Stimulated activated naive B cell treated with anti-CD40 and anti-IgM and Interleukin-4, amounts not matched to agents 10 μg/mL and 1 μg/mL and 100 μg/mL, for 72 hours (primary cell): ENCODE measurements around the gene METTL5.
A peak's percentile ranks its signal among the peaks of the same experiment; 100 is the strongest.
"Not testable (repeated sequence)": the region's sequence is repeated elsewhere in the genome, so short reads cannot be mapped to it uniquely, and the experiment has no call there.

ENCODE experiments used
- ATAC-seq, 2 donors: fragments of 150-1000 bp; cut with Tn5 transposase; replicated peaks; 2 replicates each; pipeline ENCODE4 v1.10.0; 2021; ENCODE audit warnings: moderate library complexity in 1 of 2
- DNase-seq: peaks from one replicate; pipeline ENCODE4 v3.0.0; 2021
- H3K27ac Mint-ChIP-seq: one replicate; pipeline ENCODE4 v1.8.0; 2022; ENCODE audit warnings: mild to moderate bottlenecking, mixed read lengths
- H3K27me3 Mint-ChIP-seq, 2 donors: one replicate each; pipeline ENCODE4 v1.8.0; 2022; ENCODE audit warnings: mixed read lengths in 2 of 2
- H3K36me3 Mint-ChIP-seq, 2 donors: one replicate each; pipeline ENCODE4 v1.8.0; 2022; ENCODE audit warnings: mixed read lengths in 2 of 2, mild to moderate bottlenecking in 1 of 2
- H3K4me1 Mint-ChIP-seq, 2 donors: one replicate each; pipeline ENCODE4 v1.8.0; 2022; ENCODE audit warnings: mixed read lengths in 2 of 2, mild to moderate bottlenecking in 1 of 2
- H3K4me3 Mint-ChIP-seq, 2 donors: one replicate each; pipeline ENCODE4 v1.8.0; 2022; ENCODE audit warnings: mild to moderate bottlenecking in 2 of 2, mixed read lengths in 2 of 2, moderate library complexity in 1 of 2
- H3K9me3 Mint-ChIP-seq, 2 donors: one replicate each; pipeline ENCODE4 v1.8.0; 2022; ENCODE audit warnings: mixed read lengths in 2 of 2, mild to moderate bottlenecking in 1 of 2

The METTL5 gene

GRCh38 chr2:169820101-169820500 lies 4.6 kb downstream of the METTL5 start:
- H3K9me3 Mint-ChIP-seq, H3K4me3 Mint-ChIP-seq, H3K27me3 Mint-ChIP-seq, ATAC-seq, DNase-seq: not testable (repeated sequence)
- Mint-ChIP-seq H3K4me1 (peaks cover 19 to 30% of the 10 kb centered on the region in 2 donors), H3K36me3 (peaks cover 30 to 51% of the 10 kb centered on the region in 2 donors), H3K27ac (peak overlapping the region; percentile 25)

- no peak for DNase-seq
- H3K27ac Mint-ChIP-seq: no peak overlapping the region
- no peaks in the 10 kb centered on the region for H3K27me3 Mint-ChIP-seq
- H3K9me3 Mint-ChIP-seq: peaks cover 2 to 3% of the 10 kb centered on the region in 2 donors
- no peak for ATAC-seq
- peaks cover 36 to 55% of the 10 kb centered on the region in 2 donors for H3K36me3 Mint-ChIP-seq
- peaks cover 16 to 27% of the 10 kb centered on the region in 2 donors for H3K4me1 Mint-ChIP-seq
- no peak overlapping the region for H3K4me3 Mint-ChIP-seq
These were observed 5.6 kb downstream of the METTL5 start for GRCh38 chr2:169819106-169819505.

GRCh38 chr2:169818241-169818640 lies 6.5 kb downstream of the METTL5 start:
- H3K4me3 Mint-ChIP-seq: no peak overlapping the region
- no peak for DNase-seq
- peaks cover 2 to 3% of the 10 kb centered on the region in 2 donors for H3K9me3 Mint-ChIP-seq
- peaks cover 38 to 59% of the 10 kb centered on the region in 2 donors for H3K36me3 Mint-ChIP-seq
- H3K27me3 Mint-ChIP-seq: no peaks in the 10 kb centered on the region
- ATAC-seq: no peak
- H3K27ac Mint-ChIP-seq: no peak overlapping the region
- peaks cover 12 to 18% of the 10 kb centered on the region in 2 donors for H3K4me1 Mint-ChIP-seq

- Mint-ChIP-seq H3K4me1 (peaks cover 10 to 12% of the 10 kb centered on the region in 2 donors), H3K36me3 (peaks cover 36 to 58% of the 10 kb centered on the region in 2 donors)
- not testable (repeated sequence) for DNase-seq, H3K27ac Mint-ChIP-seq, H3K4me3 Mint-ChIP-seq, ATAC-seq, H3K27me3 Mint-ChIP-seq, H3K9me3 Mint-ChIP-seq
These were observed 7.3 kb downstream of the METTL5 start for GRCh38 chr2:169817369-169817768.

- not testable (repeated sequence) for H3K4me3 Mint-ChIP-seq, H3K9me3 Mint-ChIP-seq, ATAC-seq, H3K27ac Mint-ChIP-seq, H3K27me3 Mint-ChIP-seq, DNase-seq
- peaks cover 39 to 62% of the 10 kb centered on the region in 2 donors for H3K36me3 Mint-ChIP-seq
- peaks cover 10 to 12% of the 10 kb centered on the region in 2 donors for H3K4me1 Mint-ChIP-seq
These were observed 7.7 kb downstream of the METTL5 start for GRCh38 chr2:169816961-169817360.

- ATAC-seq (no peak), DNase-seq (no peak)
- no peak overlapping the region for H3K27ac Mint-ChIP-seq
- peaks cover 42 to 59% of the 10 kb centered on the region in 2 donors for H3K36me3 Mint-ChIP-seq
- no peaks in the 10 kb centered on the region for H3K27me3 Mint-ChIP-seq
- H3K4me1 Mint-ChIP-seq: peaks cover 10% of the 10 kb centered on the region in 2 donors
- H3K4me3 Mint-ChIP-seq: no peak overlapping the region
- H3K9me3 Mint-ChIP-seq: peaks cover 0 to 3% of the 10 kb centered on the region in 2 donors
These were observed 8.9 kb downstream of the METTL5 start for GRCh38 chr2:169815849-169816248.

GRCh38 chr2:169808221-169808620 lies 16.5 kb downstream of the METTL5 start:
- DNase-seq: no peak
- peak overlapping the region; percentile 62 for H3K27ac Mint-ChIP-seq
- H3K36me3 Mint-ChIP-seq: peaks cover 24 to 30% of the 10 kb centered on the region in 2 donors
- H3K27me3 Mint-ChIP-seq: no peaks in the 10 kb centered on the region
- H3K4me3 Mint-ChIP-seq: no peak overlapping the region
- H3K9me3 Mint-ChIP-seq: no peaks in the 10 kb centered on the region
- no peaks in the 10 kb centered on the region for H3K4me1 Mint-ChIP-seq
- ATAC-seq: no peak

- no peak for DNase-seq
- Mint-ChIP-seq H3K36me3 (peaks cover 24 to 26% of the 10 kb centered on the region in 2 donors), H3K27me3 (no peaks in the 10 kb centered on the region), H3K9me3 (no peaks in the 10 kb centered on the region), H3K27ac (no peak overlapping the region), H3K4me3 (no peak overlapping the region), H3K4me1 (peaks cover 3 to 11% of the 10 kb centered on the region in 2 donors)
- no peak for ATAC-seq
These were observed 18.1 kb downstream of the METTL5 start for GRCh38 chr2:169806586-169806985.

- peaks cover 9 to 13% of the 10 kb centered on the region in 2 donors for H3K36me3 Mint-ChIP-seq
These were observed 21.2 kb downstream of the METTL5 start for GRCh38 chr2:169803480-169803879.

GRCh38 chr2:169798718-169799592 lies 25.8 kb downstream of the METTL5 start, which contains the start of gene SSB:
TSS of gene SSB (plus strand) at chr2:169798871. CDS start at chr2:169800961, 2,090 bp downstream.
- H3K4me3 Mint-ChIP-seq: peak within 1 kb of the TSS; percentile 88 to 92
- H3K36me3 Mint-ChIP-seq: peaks cover 3 to 5% of the 10 kb centered on the region in 2 donors
- ATAC-seq (peak; percentile 96 to 97), DNase-seq (peak; percentile 91)
- H3K27me3 Mint-ChIP-seq: no peaks in the 10 kb centered on the region
- peaks cover 7 to 19% of the 10 kb centered on the region in 2 donors for H3K4me1 Mint-ChIP-seq
- peak within 1 kb of the TSS; percentile 97 for H3K27ac Mint-ChIP-seq
- H3K9me3 Mint-ChIP-seq: no peaks in the 10 kb centered on the region

More at GRCh38 chr2:169803480-169803879, 21.2 kb downstream of the METTL5 start:
- Mint-ChIP-seq H3K4me1 (peaks cover 5 to 15% of the 10 kb centered on the region in 2 donors), H3K9me3 (no peaks in the 10 kb centered on the region), H3K27ac (no peak overlapping the region), H3K27me3 (no peaks in the 10 kb centered on the region), H3K4me3 (no peak overlapping the region)
- ATAC-seq (no peak), DNase-seq (no peak)

- no peak for ATAC-seq
- Mint-ChIP-seq H3K4me3 (peak overlapping the region; percentile 88 to 92), H3K4me1 (peaks cover 7 to 19% of the 10 kb centered on the region in 2 donors), H3K27ac (peak overlapping the region; percentile 97), H3K27me3 (no peaks in the 10 kb centered on the region), H3K36me3 (peaks cover 3 to 5% of the 10 kb centered on the region in 2 donors), H3K9me3 (no peaks in the 10 kb centered on the region)
- no peak for DNase-seq
These were observed 26.3 kb downstream of the METTL5 start for GRCh38 chr2:169798397-169798717.

GRCh38 chr2:169797601-169798000 lies 27.1 kb downstream of the METTL5 start:
- no peaks in the 10 kb centered on the region for H3K27me3 Mint-ChIP-seq
- DNase-seq: no peak
- H3K4me3 Mint-ChIP-seq: peak overlapping the region; percentile 25 to 45
- no peak for ATAC-seq
- H3K4me1 Mint-ChIP-seq: peaks cover 7 to 17% of the 10 kb centered on the region in 2 donors
- peaks cover 3 to 5% of the 10 kb centered on the region in 2 donors for H3K36me3 Mint-ChIP-seq
- peak overlapping the region; percentile 69 for H3K27ac Mint-ChIP-seq
- no peaks in the 10 kb centered on the region for H3K9me3 Mint-ChIP-seq

- Mint-ChIP-seq H3K4me3 (no peak overlapping the region), H3K27me3 (no peaks in the 10 kb centered on the region), H3K36me3 (no peaks in the 10 kb centered on the region), H3K4me1 (peaks cover 4 to 8% of the 10 kb centered on the region in 2 donors), H3K9me3 (no peaks in the 10 kb centered on the region), H3K27ac (peak overlapping the region; percentile 4)
- ATAC-seq (no peak), DNase-seq (no peak)
These were observed 28.3 kb downstream of the METTL5 start for GRCh38 chr2:169796441-169796840.

GRCh38 chr2:169795181-169795580 lies 29.5 kb downstream of the METTL5 start:
- no peak overlapping the region for H3K4me3 Mint-ChIP-seq
- DNase-seq: no peak
- ATAC-seq: no peak
- no peaks in the 10 kb centered on the region for H3K9me3 Mint-ChIP-seq
- H3K27ac Mint-ChIP-seq: no peak overlapping the region
- peaks cover 4 to 8% of the 10 kb centered on the region in 2 donors for H3K4me1 Mint-ChIP-seq
- no peaks in the 10 kb centered on the region for H3K36me3 Mint-ChIP-seq
- no peaks in the 10 kb centered on the region for H3K27me3 Mint-ChIP-seq

- H3K9me3 Mint-ChIP-seq: no peaks in the 10 kb centered on the region
- H3K4me3 Mint-ChIP-seq: no peak overlapping the region
- ATAC-seq (no peak), DNase-seq (no peak)
- H3K27ac Mint-ChIP-seq: no peak overlapping the region
- peaks cover 0 to 3% of the 10 kb centered on the region in 2 donors for H3K36me3 Mint-ChIP-seq
- peaks cover 13 to 18% of the 10 kb centered on the region in 2 donors for H3K27me3 Mint-ChIP-seq
- H3K4me1 Mint-ChIP-seq: peaks cover 5 to 10% of the 10 kb centered on the region in 2 donors
These were observed 34.1 kb downstream of the METTL5 start for GRCh38 chr2:169790581-169790980.
